ENCODE measurements around the gene STAT5A.

Gene STAT5A

GRCh38 chr17:42285346-42286050, 2.8 kb upstream of the STAT5A start:
- no peak overlapping the region for H3K27ac ChIP-seq (replicated peaks)
- H3K4me3 ChIP-seq (replicated peaks; ENCODE audit: insufficient read depth, low read length), result no peak overlapping the region
- TF ChIP-seq GABPA (IDR thresholded peaks at IDR 0.05; ENCODE audit: low read depth) (no peak), REST (IDR thresholded peaks at IDR 0.05; ENCODE audit: insufficient replicate concordance, low read depth) (no peak), POLR2AphosphoS5 (IDR thresholded peaks at IDR 0.05; ENCODE audit: low read depth) (no peak), SPI1 (IDR thresholded peaks at IDR 0.05; ENCODE audit: borderline replicate concordance, low read depth) (no peak)
- TF ChIP-seq, protein P1, sequence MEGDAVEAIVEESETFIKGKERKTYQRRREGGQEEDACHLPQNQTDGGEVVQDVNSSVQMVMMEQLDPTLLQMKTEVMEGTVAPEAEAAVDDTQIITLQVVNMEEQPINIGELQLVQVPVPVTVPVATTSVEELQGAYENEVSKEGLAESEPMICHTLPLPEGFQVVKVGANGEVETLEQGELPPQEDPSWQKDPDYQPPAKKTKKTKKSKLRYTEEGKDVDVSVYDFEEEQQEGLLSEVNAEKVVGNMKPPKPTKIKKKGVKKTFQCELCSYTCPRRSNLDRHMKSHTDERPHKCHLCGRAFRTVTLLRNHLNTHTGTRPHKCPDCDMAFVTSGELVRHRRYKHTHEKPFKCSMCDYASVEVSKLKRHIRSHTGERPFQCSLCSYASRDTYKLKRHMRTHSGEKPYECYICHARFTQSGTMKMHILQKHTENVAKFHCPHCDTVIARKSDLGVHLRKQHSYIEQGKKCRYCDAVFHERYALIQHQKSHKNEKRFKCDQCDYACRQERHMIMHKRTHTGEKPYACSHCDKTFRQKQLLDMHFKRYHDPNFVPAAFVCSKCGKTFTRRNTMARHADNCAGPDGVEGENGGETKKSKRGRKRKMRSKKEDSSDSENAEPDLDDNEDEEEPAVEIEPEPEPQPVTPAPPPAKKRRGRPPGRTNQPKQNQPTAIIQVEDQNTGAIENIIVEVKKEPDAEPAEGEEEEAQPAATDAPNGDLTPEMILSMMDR (IDR thresholded peaks at IDR 0.05; ENCODE audit: insufficient read depth, low read length), result no peak
- H3K27me3 ChIP-seq (ENCODE audit: insufficient read depth, poor library complexity, severe bottlenecking), result no peaks in the 10 kb centered on the region
- no peak for DNase-seq (ENCODE audit: low read depth in 1 of 2, low spot score in 1 of 2)

GRCh38 chr17:42286411-42287221, 1.7 kb upstream of the STAT5A start:
- H3K27ac ChIP-seq (replicated peaks), result no peak overlapping the region
- TF ChIP-seq GABPA (IDR thresholded peaks at IDR 0.05; ENCODE audit: low read depth), result no peak
- peak; percentile 56; the same call in 1 of the 2 replicates for TF ChIP-seq SPI1 (IDR thresholded peaks at IDR 0.05; ENCODE audit: borderline replicate concordance, low read depth)
- TF ChIP-seq, protein P1 (IDR thresholded peaks at IDR 0.05; ENCODE audit: insufficient read depth, low read length), result no peak
- no peak for TF ChIP-seq POLR2AphosphoS5 (IDR thresholded peaks at IDR 0.05; ENCODE audit: low read depth)
- TF ChIP-seq REST (IDR thresholded peaks at IDR 0.05; ENCODE audit: insufficient replicate concordance, low read depth), result no peak
- no peak overlapping the region for H3K4me3 ChIP-seq (replicated peaks; ENCODE audit: insufficient read depth, low read length)
- no peak for DNase-seq (ENCODE audit: low read depth in 1 of 2, low spot score in 1 of 2)
- H3K27me3 ChIP-seq (ENCODE audit: insufficient read depth, poor library complexity, severe bottlenecking), result no peaks in the 10 kb centered on the region

GRCh38 chr17:42287305-42287976, 857 bp upstream of the STAT5A start:
- H3K27ac ChIP-seq (replicated peaks), result no peak overlapping the region
- no peak for DNase-seq (ENCODE audit: low read depth in 1 of 2, low spot score in 1 of 2)
- H3K27me3 ChIP-seq (ENCODE audit: insufficient read depth, poor library complexity, severe bottlenecking), result no peaks in the 10 kb centered on the region
- no peak for TF ChIP-seq REST (IDR thresholded peaks at IDR 0.05; ENCODE audit: insufficient replicate concordance, low read depth)
- no peak for TF ChIP-seq SPI1 (IDR thresholded peaks at IDR 0.05; ENCODE audit: borderline replicate concordance, low read depth)
- TF ChIP-seq GABPA (IDR thresholded peaks at IDR 0.05; ENCODE audit: low read depth), result no peak
- TF ChIP-seq, protein P1 (IDR thresholded peaks at IDR 0.05; ENCODE audit: insufficient read depth, low read length), result no peak
- no peak for TF ChIP-seq POLR2AphosphoS5 (IDR thresholded peaks at IDR 0.05; ENCODE audit: low read depth)
- no peak overlapping the region; the same call in 1 of the 2 replicates for H3K4me3 ChIP-seq (replicated peaks; ENCODE audit: insufficient read depth, low read length)
